ENCODE results near the gene WDFY3.
A peak's percentile ranks its signal among the peaks of the same experiment; 100 is the strongest.
"Not testable (repeated sequence)": the region's sequence is repeated elsewhere in the genome, so short reads cannot be mapped to it uniquely, and the experiment has no call there.

Gene WDFY3

DNA sequence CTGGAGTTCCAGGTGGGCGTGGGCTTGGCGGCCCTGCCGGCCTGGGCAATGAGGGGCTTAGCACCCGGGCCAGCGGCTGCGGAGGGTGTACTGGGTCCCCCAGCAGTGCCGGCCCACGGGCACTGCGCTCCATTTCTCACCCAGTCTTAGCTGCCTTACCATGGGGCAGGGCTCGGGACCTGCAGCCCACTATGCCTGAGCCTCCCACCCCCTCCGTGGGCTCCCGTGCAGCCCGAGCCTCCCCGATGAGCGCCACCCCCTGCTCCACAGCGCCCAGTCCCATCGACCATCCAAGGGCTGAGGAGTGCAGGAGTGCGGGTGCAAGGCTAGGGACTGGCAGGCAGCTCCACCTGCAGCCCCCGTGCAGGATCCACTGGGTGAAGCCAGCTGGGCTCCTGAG lies 301.7 kb downstream of the WDFY3 start:
- not testable (repeated sequence) for DNase-seq

DNA sequence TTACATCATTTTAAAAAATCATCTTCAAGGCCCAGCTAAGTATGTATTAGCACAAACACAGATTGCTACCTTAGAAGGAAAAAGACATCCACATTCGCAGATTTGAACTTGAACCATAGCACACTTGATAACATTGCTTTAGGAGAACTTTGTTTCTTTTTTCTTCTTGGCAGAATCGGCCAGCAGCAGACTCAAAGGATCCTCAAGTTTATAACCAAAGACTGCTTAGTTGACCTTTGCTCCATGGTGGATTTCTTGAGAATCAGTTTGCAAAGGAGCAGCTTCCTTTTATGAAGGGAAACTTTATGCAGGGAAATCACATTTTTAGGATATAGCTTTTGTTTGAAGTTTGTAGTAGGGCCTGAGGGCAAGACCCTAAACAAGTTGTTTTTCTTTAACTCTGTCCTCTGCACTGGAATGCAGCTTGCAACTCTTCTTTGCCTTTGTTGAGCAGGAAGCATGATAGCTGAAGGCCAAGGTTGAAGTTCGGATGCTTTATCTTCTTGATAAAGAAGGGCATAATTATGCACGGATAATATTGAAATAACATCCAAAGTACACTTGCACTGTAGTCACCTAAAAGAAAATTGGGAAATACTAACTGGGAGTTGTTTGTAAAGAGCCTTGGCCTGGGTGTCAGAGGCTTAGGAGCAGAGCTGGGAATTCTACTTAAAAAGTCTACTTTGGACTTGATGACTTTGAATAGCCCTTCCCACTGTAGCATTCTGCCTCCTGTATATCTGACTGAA lies 305.1 kb downstream of the WDFY3 start:
- no peak for DNase-seq

DNA sequence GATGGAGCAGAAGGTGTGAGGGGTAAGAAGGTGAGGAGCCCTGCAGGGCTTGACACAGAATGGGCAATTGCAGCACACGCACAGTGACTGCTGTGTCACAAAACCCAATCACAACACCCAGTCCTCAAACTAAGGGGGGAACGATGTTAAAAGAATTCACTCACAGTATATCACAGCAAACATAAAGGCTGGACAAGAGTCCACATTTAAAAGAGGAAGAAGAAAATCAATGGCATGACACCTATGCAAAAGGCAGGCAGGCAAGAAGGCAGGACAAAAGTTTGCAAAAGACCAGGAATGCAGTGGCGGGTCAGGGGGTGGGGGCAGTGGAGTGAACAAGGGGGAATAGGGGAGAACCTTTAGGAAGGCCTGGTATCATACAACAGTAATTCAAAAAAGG lies 305.9 kb downstream of the WDFY3 start:
- no peak for DNase-seq

DNA sequence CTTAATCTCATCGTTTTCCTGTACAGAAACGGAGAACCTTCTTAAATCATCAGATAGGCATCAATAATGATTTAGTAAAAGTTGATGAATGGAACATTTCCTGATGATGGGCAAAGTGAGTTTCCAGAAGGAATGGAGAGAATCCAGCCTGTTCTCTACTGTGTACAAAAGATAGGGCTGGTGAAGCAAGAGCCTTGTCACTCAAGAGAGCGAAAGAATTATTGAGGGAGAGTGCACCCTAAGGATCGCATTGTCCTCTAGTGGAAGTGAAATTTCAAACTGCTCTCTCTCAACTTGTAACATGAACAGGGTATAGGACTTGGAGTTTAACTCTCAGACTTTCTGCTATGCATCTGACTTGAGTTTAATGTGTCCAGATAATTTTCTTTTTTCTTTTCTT lies 314.0 kb downstream of the WDFY3 start:
- DNase-seq = no peak

DNA sequence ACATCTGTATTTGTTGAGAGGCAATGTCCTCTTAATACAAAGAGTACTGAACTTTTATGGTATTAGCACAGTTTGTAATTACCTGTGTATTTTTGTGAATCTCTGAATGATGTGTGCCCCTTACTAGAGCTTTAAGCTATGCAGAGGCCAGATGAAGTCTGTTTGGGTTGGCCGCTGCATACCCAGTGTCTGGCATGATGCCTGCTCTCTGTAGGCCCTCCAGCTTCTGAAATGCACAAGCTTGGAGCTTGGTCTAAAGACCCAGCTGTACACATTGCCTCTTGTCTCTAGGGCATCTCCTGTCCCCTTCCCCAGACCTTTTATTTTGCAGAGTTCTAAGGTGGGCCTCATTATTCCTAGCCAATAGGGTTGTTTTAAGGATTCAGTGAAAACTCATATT lies 315.0 kb downstream of the WDFY3 start:
- DNase-seq = no peak

DNA sequence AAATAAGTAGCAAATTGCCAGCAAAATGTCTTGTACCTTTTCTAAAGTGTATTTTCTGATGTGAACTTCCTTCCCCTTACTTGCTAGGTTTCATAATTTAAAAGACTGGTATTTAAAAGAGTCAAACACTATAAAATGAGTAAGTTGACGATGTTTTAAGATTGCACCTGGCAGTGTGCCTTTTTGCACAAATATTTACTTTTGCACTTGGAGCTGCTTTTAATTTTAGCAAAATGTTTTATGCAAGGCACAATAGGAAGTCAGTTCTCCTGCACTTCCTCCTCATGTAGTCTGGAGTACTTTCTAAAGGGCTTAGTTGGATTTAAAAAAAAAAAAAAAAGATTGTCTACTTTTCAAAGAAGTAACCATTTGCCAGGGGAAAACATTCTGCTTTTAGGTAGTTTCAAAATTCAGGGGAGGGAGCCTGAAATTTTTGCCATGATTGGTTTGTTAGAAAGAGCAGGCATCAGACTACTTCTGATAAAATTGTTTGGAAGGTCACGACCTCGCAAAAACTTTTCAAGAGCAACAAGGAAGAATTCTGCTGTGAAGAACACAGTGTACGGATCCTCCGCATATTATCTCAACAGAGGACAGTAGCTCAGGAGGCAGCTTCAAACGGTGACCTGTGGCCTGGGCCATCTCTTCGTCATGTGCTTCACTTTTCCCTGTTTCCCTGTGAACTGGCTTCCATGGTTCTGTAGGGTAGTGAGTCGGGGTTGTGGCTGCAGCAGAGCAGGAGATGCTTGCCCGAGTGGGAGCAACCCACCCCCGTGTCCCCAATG lies 317.4 kb downstream of the WDFY3 start:
- no peak for DNase-seq

DNA sequence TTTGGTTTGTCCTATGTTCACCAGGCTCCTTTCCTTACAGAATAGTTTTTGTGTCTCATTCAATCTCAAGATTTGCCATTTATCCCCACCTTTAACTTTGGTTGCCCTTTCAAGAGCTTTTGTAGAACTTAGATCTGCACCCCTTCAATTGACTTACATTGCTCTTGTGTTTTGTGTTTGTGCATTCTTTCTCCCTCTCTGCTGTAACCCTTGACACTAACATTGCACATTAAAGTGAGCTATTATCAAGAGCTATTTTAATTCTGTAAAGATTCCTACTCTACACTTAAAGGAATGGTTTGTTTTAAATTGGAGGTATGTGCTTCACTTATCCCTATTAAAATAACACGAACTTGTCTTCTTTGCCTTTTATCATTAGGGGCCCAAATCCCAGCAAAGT lies 318.3 kb downstream of the WDFY3 start:
- no peak for DNase-seq

DNA sequence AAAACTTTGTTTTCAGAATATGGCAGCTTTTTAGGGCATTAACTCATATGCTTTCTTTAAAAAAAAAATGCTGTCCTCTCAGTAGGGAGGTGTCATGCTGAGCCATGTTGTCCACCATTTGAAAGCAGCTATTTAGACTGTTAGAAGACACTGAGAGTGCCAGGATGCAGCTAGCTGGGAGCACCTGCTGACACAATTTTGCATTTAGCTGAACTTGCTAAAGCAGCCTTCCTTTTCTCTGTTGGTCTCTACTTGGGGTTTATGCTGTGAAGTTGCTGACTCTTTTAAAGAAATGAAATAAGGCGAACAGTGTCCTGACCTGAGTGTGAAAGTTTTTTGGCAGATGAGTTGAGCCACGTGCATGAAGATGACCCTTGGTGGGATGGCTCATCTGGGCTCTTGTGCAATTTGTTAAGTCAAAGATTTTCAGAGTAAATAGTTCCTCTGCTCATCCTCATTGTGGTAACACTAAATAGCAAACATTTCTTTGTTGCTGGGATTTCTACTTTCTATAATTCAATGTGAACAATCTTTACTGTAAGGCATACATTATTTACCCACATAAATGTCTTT lies 319.1 kb downstream of the WDFY3 start:
- no peak for DNase-seq

DNA sequence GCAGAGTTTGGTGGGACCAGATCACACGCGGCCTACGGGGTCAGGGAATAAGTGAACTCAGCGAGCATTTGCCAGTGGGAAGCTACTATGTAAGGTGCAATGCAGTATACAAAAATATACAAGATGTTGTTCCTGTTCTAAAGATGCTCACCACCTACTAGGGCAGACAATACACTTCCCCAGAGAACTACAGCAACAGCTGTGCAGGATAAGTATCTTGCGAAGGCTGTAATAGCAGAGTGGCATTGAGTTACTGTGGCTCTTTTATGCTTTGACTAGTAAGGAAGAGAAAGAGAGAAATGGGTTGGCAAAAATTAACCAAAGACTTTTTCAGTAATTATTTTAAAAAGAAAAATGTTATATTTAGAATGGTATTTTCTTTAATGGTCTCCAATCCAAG lies 322.4 kb downstream of the WDFY3 start:
- DNase-seq = no peak

DNA sequence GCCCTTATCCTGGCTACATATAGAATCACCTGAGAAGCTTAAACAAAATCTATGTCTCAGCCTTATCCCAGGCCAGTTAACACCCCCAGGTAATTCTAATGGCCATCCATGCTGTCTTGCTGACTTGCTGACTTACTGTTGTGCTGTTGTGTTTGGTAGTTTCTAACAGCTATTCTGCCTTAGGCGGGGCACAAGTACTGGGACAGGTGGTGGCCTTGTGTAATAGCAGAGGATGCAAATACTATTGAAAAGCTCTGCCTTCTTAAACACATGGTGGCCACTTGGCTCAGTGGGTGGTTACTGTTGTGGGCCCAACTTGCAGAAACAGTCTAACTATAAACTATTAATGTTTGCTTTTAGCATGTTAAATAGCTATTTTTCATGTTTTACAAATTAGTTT lies 327.3 kb downstream of the WDFY3 start:
- DNase-seq = no peak

DNA sequence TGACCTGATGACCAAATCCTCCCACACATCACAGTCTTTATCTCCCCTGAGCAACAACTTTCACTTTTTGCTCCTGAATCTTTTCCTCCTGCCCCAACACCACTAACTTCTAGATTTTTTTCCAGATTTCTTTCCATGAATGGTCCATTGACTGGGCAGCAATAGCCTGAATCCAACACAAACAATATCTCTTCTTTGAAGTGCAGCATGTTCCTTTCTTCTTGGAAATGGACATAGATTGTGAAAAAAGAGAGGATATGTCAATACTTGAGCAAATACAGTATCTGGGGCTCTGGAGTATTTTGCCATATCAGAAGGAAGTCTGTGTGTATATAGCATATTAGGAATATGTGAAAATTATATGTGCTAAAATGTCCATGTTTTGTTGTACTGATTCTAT lies 328.4 kb downstream of the WDFY3 start:
- no peak for DNase-seq

DNA sequence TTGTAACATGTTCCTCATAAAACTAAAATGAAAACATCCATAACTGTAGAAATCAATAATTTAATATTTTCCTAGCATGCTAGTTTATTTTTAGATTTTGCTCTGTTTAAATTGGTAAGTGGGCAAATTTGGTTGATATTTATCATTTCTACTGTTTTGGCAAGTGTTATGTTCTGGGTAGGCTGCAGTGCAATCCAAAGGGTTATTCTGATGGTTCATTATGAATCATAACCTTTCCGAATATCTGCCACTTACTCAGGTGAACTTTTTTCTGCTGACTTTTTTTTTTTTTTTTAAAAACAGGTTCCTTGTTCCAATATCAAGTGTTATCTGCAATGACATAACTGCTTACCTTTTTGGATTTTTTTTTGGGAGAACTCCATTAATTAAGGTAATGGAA lies 331.5 kb downstream of the WDFY3 start:
- DNase-seq = no peak

DNA sequence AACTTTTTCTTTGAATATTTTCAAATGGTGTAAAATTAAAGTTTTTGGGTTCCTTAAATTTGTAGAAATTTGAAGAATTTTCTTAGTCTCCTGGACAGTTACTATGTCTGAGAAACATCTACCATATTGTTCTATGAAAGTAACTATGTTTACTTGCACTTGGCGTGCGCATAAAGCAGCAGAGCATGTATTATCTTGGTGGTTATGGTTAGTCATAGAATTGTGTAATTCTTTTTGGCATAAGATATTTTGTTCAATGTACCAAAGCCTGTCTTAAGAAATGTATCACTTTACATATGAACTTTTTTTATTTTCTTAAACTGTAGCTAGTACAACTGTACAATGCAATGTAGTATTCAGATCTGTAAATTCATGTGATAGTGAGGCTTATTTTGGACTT lies 334.4 kb downstream of the WDFY3 start:
- peak; percentile 5 for DNase-seq

DNA sequence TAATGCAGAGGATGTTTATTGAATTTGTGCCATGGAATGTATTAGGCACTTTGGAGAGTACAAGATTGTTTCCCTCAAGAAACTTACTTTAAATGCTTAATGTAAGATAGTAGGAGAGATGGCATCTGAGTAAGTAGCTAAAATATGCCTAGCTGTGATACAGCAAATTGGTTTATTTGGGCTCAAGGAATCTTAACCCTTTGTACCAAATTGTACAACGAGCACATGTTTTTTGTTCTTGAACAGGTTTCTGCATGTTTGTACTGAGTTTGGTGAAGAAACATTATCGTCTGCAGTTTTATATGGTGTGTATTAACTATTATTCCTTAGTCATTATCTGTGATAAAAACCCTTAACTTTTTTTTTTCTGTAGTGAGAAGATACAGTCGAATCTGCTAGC lies 334.9 kb downstream of the WDFY3 start:
- DNase-seq = no peak

DNA sequence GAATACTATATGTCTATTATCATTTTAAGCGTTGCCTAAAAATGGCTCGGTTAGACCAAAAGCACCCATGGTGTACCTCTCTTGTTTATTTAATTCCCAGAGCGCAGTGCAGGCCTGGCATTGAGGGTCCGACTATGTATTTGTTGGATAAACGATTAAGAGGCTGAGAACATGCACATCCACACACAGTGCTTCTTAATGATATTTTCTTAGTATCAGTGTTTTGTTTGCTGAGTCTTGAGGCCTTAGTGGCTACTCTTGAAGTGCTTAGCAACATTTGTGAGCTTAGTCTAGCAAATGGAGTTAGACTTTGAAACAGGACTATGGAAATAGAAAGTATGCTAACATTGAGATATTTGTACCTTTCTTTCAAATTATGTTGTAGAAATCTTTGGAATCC lies 339.8 kb downstream of the WDFY3 start:
- no peak for DNase-seq

DNA sequence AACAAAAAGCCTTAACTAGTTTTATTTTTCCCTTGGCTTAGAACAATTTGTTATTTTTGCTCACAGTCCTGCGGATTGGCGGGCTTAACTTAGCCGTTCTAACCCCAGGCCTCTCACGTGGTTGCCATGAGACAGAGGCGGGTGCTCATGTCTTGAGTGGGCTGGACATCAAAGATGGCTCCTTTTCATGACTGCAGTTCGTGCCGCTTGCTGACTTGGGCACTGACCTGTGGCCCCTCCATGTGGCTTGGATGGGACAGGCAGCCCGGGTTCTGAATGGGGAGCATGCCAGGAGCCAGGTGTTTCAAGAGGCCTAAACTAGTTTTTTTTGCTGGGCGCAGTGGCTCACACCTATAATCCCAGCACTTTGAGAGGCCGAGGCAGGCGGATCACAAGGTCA lies 342.8 kb downstream of the WDFY3 start:
- DNase-seq = no peak

DNA sequence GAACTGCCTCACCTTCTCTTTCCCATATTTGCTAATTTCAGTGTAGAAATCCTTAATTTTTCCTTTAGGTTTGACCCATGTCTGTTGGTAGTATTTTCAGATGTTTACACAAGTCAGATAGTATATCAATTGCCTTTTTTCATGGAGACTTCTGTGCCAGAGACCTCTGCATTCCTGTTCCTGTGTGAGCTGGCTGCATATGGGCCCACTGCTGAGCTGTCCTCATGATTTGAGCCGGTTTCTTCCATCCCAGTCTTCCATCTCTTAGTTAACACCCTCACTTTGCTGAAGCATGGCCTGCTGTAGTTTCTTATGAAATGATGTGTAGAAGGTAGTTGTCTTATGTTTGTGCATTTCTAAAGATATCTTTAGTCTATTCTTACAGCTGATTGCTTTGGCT lies 343.5 kb downstream of the WDFY3 start:
- DNase-seq = no peak
